PC-3 (cell line): ENCODE data around the gene BRD8. TPM values are rescaled to one million over a fixed set of nuclear protein-coding genes. Genes with fewer than 3 reads are reported as not detected.

Experiments
- ATAC-seq: fragments of 200-7000 bp; cut with Tn5 transposase; 2 replicates; pipeline ENCODE4 v1.9.1; 2020; ENCODE audit warnings: mild to moderate bottlenecking, moderate library complexity
- BruUV-seq: library from RNA; stranded (reverse); fragments of 400-500 nt; replicated peaks from 2 replicates; lab custom pipeline; 2021; lab: Mats Ljungman, UMichigan
- CTCF ChIA-PET: fragments of 300-600 bp; sonication (Branson Sonifier 250); formaldehyde crosslinking; loops from one replicate; lab custom pipeline; 2022; ENCODE audit warnings: antibody characterized with exemption; lab: Charles Lee
- POLR2A ChIA-PET: fragments of 300-600 bp; sonication (Branson Sonifier 250); formaldehyde crosslinking; loops from one replicate; lab custom pipeline; 2022; ENCODE audit warnings: antibody characterized with exemption; ENCODE audit not compliant: unreplicated experiment; lab: Charles Lee
- DNase-seq: peaks from one replicate; pipeline ENCODE4 v3.0.0-alpha.2; 2015
- H2AFZ ChIP-seq: fragments of 300-600 bp; sonication (generic); 2 replicates; pipeline ENCODE4 v1.6.0; 2016; ENCODE audit warnings: antibody characterized with exemption, low read length
- H3F3A ChIP-seq: fragments of 300-600 bp; sonication (generic); one replicate; pipeline ENCODE4 v1.6.0; 2017; ENCODE audit warnings: antibody characterized with exemption, low read length, control low read depth, mild to moderate bottlenecking; ENCODE audit not compliant: unreplicated experiment
- H3K27ac ChIP-seq: fragments of 300-600 bp; sonication (generic); 2 replicates; pipeline ENCODE4 v1.5.1; 2016; ENCODE audit warnings: mild to moderate bottlenecking, low read length
- H3K27me3 ChIP-seq: fragments of 300-600 bp; sonication (generic); 2 replicates; pipeline ENCODE4 v1.6.1; 2016; ENCODE audit warnings: low read length, mixed read lengths
- H3K36me3 ChIP-seq: fragments of 300-600 bp; sonication (generic); 2 replicates; pipeline ENCODE4 v1.6.1; 2016; ENCODE audit warnings: low read depth, mixed run types, low read length, mixed read lengths
- H3K4me1 ChIP-seq: fragments of 300-600 bp; sonication (generic); 2 replicates; pipeline ENCODE4 v1.5.1; 2016; ENCODE audit warnings: low read length; ENCODE audit not compliant: insufficient read depth
- H3K4me2 ChIP-seq: fragments of 300-600 bp; sonication (generic); 2 replicates; pipeline ENCODE4 v1.6.0; 2016; ENCODE audit warnings: low read length
- H3K4me3 ChIP-seq: fragments of 300-600 bp; sonication (generic); 2 replicates; pipeline ENCODE4 v1.5.1; 2016; ENCODE audit warnings: mild to moderate bottlenecking, low read length, mixed read lengths
- H3K79me2 ChIP-seq: fragments of 300-600 bp; sonication (generic); 2 replicates; pipeline ENCODE4 v1.6.1; 2017; ENCODE audit warnings: low read length, mixed read lengths
- H3K9ac ChIP-seq: fragments of 300-600 bp; sonication (generic); 2 replicates; pipeline ENCODE4 v1.6.0; 2016; ENCODE audit warnings: mild to moderate bottlenecking, low read length
- H3K9me2 ChIP-seq: fragments of 300-600 bp; sonication (generic); replicated peaks from 2 replicates; pipeline ENCODE4 v1.6.1; 2016; ENCODE audit warnings: mixed run types, low read length, mixed read lengths
- H3K9me3 ChIP-seq: fragments of 300-600 bp; sonication (generic); 2 replicates; pipeline ENCODE4 v1.6.1; 2016; ENCODE audit warnings: low read length, mixed read lengths
- H4K20me1 ChIP-seq: fragments of 300-600 bp; sonication (generic); 2 replicates; pipeline ENCODE4 v1.6.1; 2016; ENCODE audit warnings: low read length, mixed read lengths
- CTCF ChIP-seq: fragments of 300-600 bp; sonication (generic); conservative IDR thresholded peaks from 2 replicates; pipeline ENCODE4 v1.5.1; 2017; ENCODE audit warnings: antibody characterized with exemption, low read depth, mild to moderate bottlenecking, low read length
- EZH2 ChIP-seq: fragments of 300-600 bp; sonication (generic); IDR thresholded peaks from one replicate; pipeline ENCODE4 v1.6.1; 2017; ENCODE audit warnings: antibody characterized with exemption, mild to moderate bottlenecking, low read length; ENCODE audit not compliant: unreplicated experiment
- EZH2phosphoT487 ChIP-seq: fragments of 300-600 bp; sonication (generic); IDR thresholded peaks from 2 replicates; pipeline ENCODE4 v1.6.1; 2018; ENCODE audit warnings: mild to moderate bottlenecking, antibody characterized with exemption, low read length, borderline replicate concordance
- intact Hi-C: fragments of 100-400 bp; cut with micrococcal nuclease; formaldehyde crosslinking; loops from 2 replicates; pipeline ENCODE4 v1.9.0; 2023
- total RNA-seq: library from RNA; depleted of rRNA; stranded (reverse); fragments of >200 nt; gene quantifications from 2 replicates; pipeline ENCODE4 v1.2.3, GENCODE V29; 2014

The BRD8 gene
- total RNA-seq, 1 experiment from 2014 or later, result 35.6 TPM

GRCh38 chr5:138141734-138142133 lies 36.7 kb downstream of the BRD8 start:
- no peak for DNase-seq
- intact Hi-C loops, result no loop called here
- Histone ChIP-seq H3K79me2 (no peaks in the 10 kb centered on the region), H3K27me3 (no peaks in the 10 kb centered on the region), H3K36me3 (no peaks in the 10 kb centered on the region), H3K9me2 (no peaks in the 10 kb centered on the region), H3K9me3 (no peaks in the 10 kb centered on the region), H3K27ac (no peak overlapping the region), H4K20me1 (no peaks in the 10 kb centered on the region), H3K4me2 (no peak overlapping the region), H3K4me1 (peaks cover 8% of the 10 kb centered on the region), H2AFZ (no peak overlapping the region), H3K4me3 (no peak overlapping the region), H3F3A (no peaks in the 10 kb centered on the region), H3K9ac (no peak overlapping the region)
- no peak for ATAC-seq
- TF ChIP-seq CTCF (no peak), EZH2phosphoT487 (no peak), EZH2 (no peak)
- ChIA-PET POLR2A (no interaction called here), CTCF (no interaction called here)
- BruUV-seq, result no TSS peak

- Histone ChIP-seq H3K27me3 (no peaks in the 10 kb centered on the region), H3K9me2 (no peaks in the 10 kb centered on the region), H4K20me1 (no peaks in the 10 kb centered on the region), H3K4me2 (no peak overlapping the region), H3K4me1 (peaks cover 8% of the 10 kb centered on the region), H3K9ac (no peak overlapping the region), H3F3A (no peaks in the 10 kb centered on the region), H3K79me2 (no peaks in the 10 kb centered on the region), H3K4me3 (no peak overlapping the region), H3K9me3 (no peaks in the 10 kb centered on the region), H2AFZ (no peak overlapping the region), H3K27ac (no peak overlapping the region), H3K36me3 (no peaks in the 10 kb centered on the region)
- no peak for TF ChIP-seq EZH2
- TF ChIP-seq CTCF, result no peak
- no peak for TF ChIP-seq EZH2phosphoT487
- intact Hi-C loops, result no loop called here
- BruUV-seq, result no TSS peak
- no peak for ATAC-seq
- ChIA-PET CTCF (no interaction called here), POLR2A (no interaction called here)
- DNase-seq, result no peak
Measured at GRCh38 chr5:138140268-138140667, 38.2 kb downstream of the BRD8 start.

- Histone ChIP-seq H4K20me1 (no peaks in the 10 kb centered on the region), H2AFZ (no peak overlapping the region; the same call in 1 of the 2 replicates), H3K36me3 (no peaks in the 10 kb centered on the region), H3F3A (no peaks in the 10 kb centered on the region), H3K4me2 (no peak overlapping the region), H3K4me3 (no peak overlapping the region), H3K9me2 (no peaks in the 10 kb centered on the region), H3K9ac (no peak overlapping the region), H3K79me2 (no peaks in the 10 kb centered on the region), H3K9me3 (no peaks in the 10 kb centered on the region), H3K27me3 (no peaks in the 10 kb centered on the region), H3K4me1 (peaks cover 8% of the 10 kb centered on the region), H3K27ac (no peak overlapping the region)
- BruUV-seq, result no TSS peak
- DNase-seq (no peak), ATAC-seq (no peak)
- ChIA-PET POLR2A (no interaction called here), CTCF (no interaction called here)
- TF ChIP-seq EZH2 (no peak), EZH2phosphoT487 (no peak), CTCF (no peak)
- intact Hi-C loops, result no loop called here
Measured at GRCh38 chr5:138139781-138140090, 38.7 kb downstream of the BRD8 start.
